B cell (primary cell): ENCODE results near the gene EFCAB10. TPM values are rescaled to one million over a fixed set of nuclear protein-coding genes. Genes with fewer than 3 reads are reported as not detected.
"Not testable (repeated sequence)": the region's sequence is repeated elsewhere in the genome, so short reads cannot be mapped to it uniquely, and the experiment has no call there.

ENCODE experiments used
- ATAC-seq: fragments of 200-7000 bp; cut with Tn5 transposase; one replicate; pipeline ENCODE4 v1.10.0; 2021; ENCODE audit warnings: low read depth, mild to moderate bottlenecking, moderate number of reproducible peaks, moderate library complexity
- CTCF ChIA-PET: fragments of 350-600 bp; sonication (Branson Sonifier 250); formaldehyde crosslinking; loops from one replicate; lab custom pipeline; 2021; ENCODE audit warnings: antibody characterized with exemption, inconsistent platforms; lab: Charles Lee
- POLR2A ChIA-PET: fragments of 350-600 bp; sonication (Branson Sonifier 250); formaldehyde crosslinking; loops from one replicate; lab custom pipeline; 2021; ENCODE audit warnings: antibody characterized with exemption; lab: Charles Lee
- DNase-seq: peaks from one replicate; pipeline ENCODE4 v3.0.0; 2013
- H2AFZ ChIP-seq: 2 replicates; pipeline ENCODE4 v1.6.1; 2012; ENCODE audit warnings: mild to moderate bottlenecking, low read depth, low read length; ENCODE audit not compliant: insufficient read depth, poor library complexity, severe bottlenecking
- H3K27ac ChIP-seq, 2 donors: 1 replicate in 1 of 2; 2 replicates in 1 of 2; pipeline ENCODE4 v1.5.1; 2012 to 2013; ENCODE audit warnings: low read length in 2 of 2, mild to moderate bottlenecking in 2 of 2, moderate library complexity in 1 of 2
- H3K27me3 ChIP-seq, 4 experiments: fragments of 200-600 bp in 1 of 4; sonication (generic) in 1 of 4; replicated peaks in 1 of 4; 1 replicate in 2 of 4; 2 replicates in 2 of 4; pipeline versions ENCODE4 v1.6.1 to v1.7.0; 2013 to 2016; ENCODE audit warnings: low read length in 3 of 4, mild to moderate bottlenecking in 2 of 4, mixed read lengths in 1 of 4, moderate library complexity in 1 of 4; ENCODE audit not compliant: insufficient read depth in 4 of 4, control insufficient read depth in 3 of 4; ENCODE audit errors: control extremely low read depth in 1 of 4
- H3K36me3 ChIP-seq, 2 experiments: replicated peaks in 1 of 2; 1 replicate in 1 of 2; 2 replicates in 1 of 2; pipeline versions ENCODE4 v1.6.1 to v1.7.1; 2013; ENCODE audit warnings: low read length in 1 of 2; ENCODE audit not compliant: insufficient read depth in 2 of 2, control insufficient read depth in 1 of 2; ENCODE audit errors: control extremely low read depth in 1 of 2, extremely low read depth in 1 of 2
- H3K4me1 ChIP-seq, 2 donors: fragments of 200-600 bp in 1 of 2; sonication (generic) in 1 of 2; 1 replicate in 1 of 2; 2 replicates in 1 of 2; pipeline versions ENCODE4 v1.5.1 to v1.6.1; 2013 to 2017; ENCODE audit warnings: low read length in 2 of 2; ENCODE audit not compliant: control insufficient read depth in 2 of 2, insufficient read depth in 2 of 2
- H3K4me2 ChIP-seq: replicated peaks from 2 replicates; pipeline ENCODE3; 2012; ENCODE audit warnings: mild to moderate bottlenecking, low read depth, low read length; ENCODE audit not compliant: poor library complexity, severe bottlenecking
- H3K4me3 ChIP-seq, 5 experiments: fragments of 200-600 bp in 1 of 5; sonication (generic) in 1 of 5; 1 replicate in 3 of 5; 2 replicates in 2 of 5; pipeline versions ENCODE4 v1.5.1 to v1.7.0; 2011 to 2016; ENCODE audit warnings: low read length in 4 of 5, mild to moderate bottlenecking in 4 of 5, low read depth in 2 of 5, control low read depth in 1 of 5, moderate library complexity in 1 of 5; ENCODE audit not compliant: insufficient read depth in 1 of 5; ENCODE audit errors: control extremely low read depth in 1 of 5, extremely low read depth in 1 of 5
- H3K79me2 ChIP-seq: fragments of 200-600 bp; sonication (generic); one replicate; pipeline ENCODE4 v1.6.0; 2016; ENCODE audit warnings: low read length; ENCODE audit not compliant: control insufficient read depth, insufficient read depth
- H3K9ac ChIP-seq: fragments of 200-600 bp; sonication (generic); 2 replicates; pipeline ENCODE4 v1.6.1; 2017; ENCODE audit warnings: mild to moderate bottlenecking, low read length, moderate library complexity
- H3K9me3 ChIP-seq, 3 donors: one replicate each; pipeline versions ENCODE4 v1.6.1 to v1.7.1; 2013; ENCODE audit warnings: low read length in 2 of 3; ENCODE audit not compliant: control insufficient read depth in 2 of 3, insufficient read depth in 1 of 3; ENCODE audit errors: control extremely low read depth in 1 of 3
- H4K20me1 ChIP-seq: 2 replicates; pipeline ENCODE4 v1.6.0; 2012; ENCODE audit warnings: mild to moderate bottlenecking, low read length; ENCODE audit not compliant: insufficient read depth, control insufficient read depth, poor library complexity, severe bottlenecking
- H3K27ac Mint-ChIP-seq: one replicate; pipeline ENCODE4 v1.8.0; 2021; ENCODE audit warnings: mixed read lengths
- H3K27me3 Mint-ChIP-seq: one replicate; pipeline ENCODE4 v1.8.0; 2021; ENCODE audit warnings: mixed read lengths
- H3K4me1 Mint-ChIP-seq: one replicate; pipeline ENCODE4 v1.8.0; 2021; ENCODE audit warnings: mixed read lengths
- H3K4me3 Mint-ChIP-seq: one replicate; pipeline ENCODE4 v1.8.0; 2021; ENCODE audit warnings: mixed read lengths
- H3K9me3 Mint-ChIP-seq: one replicate; pipeline ENCODE4 v1.8.0; 2022; ENCODE audit warnings: mixed read lengths; ENCODE audit not compliant: insufficient read depth
- EZH2 ChIP-seq: IDR thresholded peaks from 2 replicates; pipeline ENCODE4 v1.6.1; 2012; ENCODE audit warnings: borderline replicate concordance, low read depth, mild to moderate bottlenecking, moderate library complexity, low read length; ENCODE audit not compliant: insufficient read depth, poor library complexity, severe bottlenecking
- WGBS: methylation state at CpG from one replicate; pipeline ENCODE4 v1.1.5; 2013; ENCODE audit warnings: missing lambda C conversion rate; ENCODE audit not compliant: insufficient coverage; 5-methylcytosine and 5-hydroxymethylcytosine counted together
- intact Hi-C: fragments of 100-400 bp; cut with micrococcal nuclease; formaldehyde crosslinking; loops from one replicate; pipeline ENCODE4 v1.10.0; 2022
- polyA plus RNA-seq: library from polyadenylated mRNA; depleted of rRNA; stranded (reverse); fragments of >200 nt; gene quantifications from 2 replicates; pipeline ENCODE4 v1.2.3, GENCODE V29; 2012
- total RNA-seq, 2 donors: library from RNA; stranded (reverse); fragments of 120-200 nt in 1 of 2; gene quantifications; 1 replicate in 1 of 2; 2 replicates in 1 of 2; pipeline versions ENCODE4 v1.2.3 to v1.2.4, GENCODE V29; 2013 to 2022
- TF ChIP-seq, protein P1 (sequence below): fragments of 200-600 bp; IDR thresholded peaks from one replicate; pipeline ENCODE4 v1.8.0; 2022; ENCODE audit warnings: antibody characterized with exemption, mild to moderate bottlenecking

EFCAB10 gene
- total and polyA plus RNA-seq, 2 donors (not counting 1 experiment from before 2014, with no cell fraction given): not detected

DNA sequence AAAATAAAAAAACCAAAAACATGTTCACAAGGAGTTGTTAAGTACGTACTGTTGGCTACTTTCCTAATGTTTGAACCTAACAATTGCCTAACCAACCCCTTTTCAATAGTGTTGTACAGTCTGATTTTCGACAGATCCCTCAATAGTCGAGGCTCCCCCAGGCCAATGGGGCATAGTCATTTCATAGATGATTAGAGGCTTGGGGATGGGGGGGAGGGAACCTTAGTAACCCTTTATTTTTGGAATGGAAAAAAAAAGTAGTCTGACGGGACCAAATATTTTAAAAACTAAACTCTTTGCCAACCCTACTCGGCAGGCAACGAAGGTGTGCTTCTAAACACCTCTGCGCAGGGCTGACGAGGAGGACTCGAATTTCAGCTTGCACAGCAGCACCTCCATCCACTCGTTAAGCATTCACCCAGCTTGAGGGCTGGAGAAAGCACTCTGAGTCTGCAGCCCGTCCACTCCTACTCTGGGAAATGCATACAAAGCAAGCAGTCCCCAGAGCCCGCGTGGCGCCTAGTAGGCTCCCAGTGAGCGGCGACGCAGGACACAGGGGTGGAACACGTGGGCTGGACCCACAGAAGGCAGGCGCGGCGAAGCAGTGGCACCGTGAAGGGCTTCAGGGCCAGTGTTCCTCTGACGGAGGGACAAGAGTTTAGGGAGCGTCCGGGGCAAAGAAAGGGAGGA lies 60.1 kb downstream of the EFCAB10 start:
- H3K27me3 ChIP-seq: no peaks in the 10 kb centered on the region
- H3K79me2 ChIP-seq: peaks cover 21% of the 10 kb centered on the region
- POLR2A ChIA-PET: interaction anchor here (4.0 kb wide), 1 partner anchor 11 kb away, joined by 22 read pairs; the partner anchor contains the start of gene RINT1
- no peaks in the 10 kb centered on the region for H4K20me1 ChIP-seq
- no peak overlapping the region for H3K27ac ChIP-seq
- peak overlapping the region; percentile 75 for H3K9ac ChIP-seq
- CTCF ChIA-PET: interaction anchor here (2.1 kb wide), 1 partner anchor 10 kb away, joined by 9 read pairs; the partner anchor contains the start of gene RINT1
- H3K36me3 ChIP-seq: no peaks in the 10 kb centered on the region
- peak overlapping the region; percentile 89 for H3K27ac Mint-ChIP-seq
- H2AFZ ChIP-seq: peak overlapping the region; percentile 85
- intact Hi-C loops: loop anchor here (5.0 kb wide), 2 partner anchors 134 to 504 kb away; partner anchors contain the start of gene SRPK2
- peaks cover 0 to 3% (median 0%) of the 10 kb centered on the region in 3 donors for H3K9me3 ChIP-seq
- peaks cover 13 to 22% of the 10 kb centered on the region in 2 donors for H3K4me1 ChIP-seq
- peak; percentile 15 for ATAC-seq
- peak overlapping the region; percentile 98 for H3K4me3 Mint-ChIP-seq
- peak overlapping the region; percentile 99 for H3K4me2 ChIP-seq
- TF ChIP-seq EZH2: no peak
- TF ChIP-seq, protein P1, sequence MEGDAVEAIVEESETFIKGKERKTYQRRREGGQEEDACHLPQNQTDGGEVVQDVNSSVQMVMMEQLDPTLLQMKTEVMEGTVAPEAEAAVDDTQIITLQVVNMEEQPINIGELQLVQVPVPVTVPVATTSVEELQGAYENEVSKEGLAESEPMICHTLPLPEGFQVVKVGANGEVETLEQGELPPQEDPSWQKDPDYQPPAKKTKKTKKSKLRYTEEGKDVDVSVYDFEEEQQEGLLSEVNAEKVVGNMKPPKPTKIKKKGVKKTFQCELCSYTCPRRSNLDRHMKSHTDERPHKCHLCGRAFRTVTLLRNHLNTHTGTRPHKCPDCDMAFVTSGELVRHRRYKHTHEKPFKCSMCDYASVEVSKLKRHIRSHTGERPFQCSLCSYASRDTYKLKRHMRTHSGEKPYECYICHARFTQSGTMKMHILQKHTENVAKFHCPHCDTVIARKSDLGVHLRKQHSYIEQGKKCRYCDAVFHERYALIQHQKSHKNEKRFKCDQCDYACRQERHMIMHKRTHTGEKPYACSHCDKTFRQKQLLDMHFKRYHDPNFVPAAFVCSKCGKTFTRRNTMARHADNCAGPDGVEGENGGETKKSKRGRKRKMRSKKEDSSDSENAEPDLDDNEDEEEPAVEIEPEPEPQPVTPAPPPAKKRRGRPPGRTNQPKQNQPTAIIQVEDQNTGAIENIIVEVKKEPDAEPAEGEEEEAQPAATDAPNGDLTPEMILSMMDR: no peak
- H3K4me1 Mint-ChIP-seq: peaks cover 23% of the 10 kb centered on the region
- H3K9me3 Mint-ChIP-seq: no peaks in the 10 kb centered on the region
- H3K4me3 ChIP-seq: peak overlapping the region; percentile 3 to 70 (median 59)
- H3K27me3 Mint-ChIP-seq: no peaks in the 10 kb centered on the region
- DNase-seq: no peak
- WGBS: 5% methylated on average over 21 of the region's 25 CpGs

DNA sequence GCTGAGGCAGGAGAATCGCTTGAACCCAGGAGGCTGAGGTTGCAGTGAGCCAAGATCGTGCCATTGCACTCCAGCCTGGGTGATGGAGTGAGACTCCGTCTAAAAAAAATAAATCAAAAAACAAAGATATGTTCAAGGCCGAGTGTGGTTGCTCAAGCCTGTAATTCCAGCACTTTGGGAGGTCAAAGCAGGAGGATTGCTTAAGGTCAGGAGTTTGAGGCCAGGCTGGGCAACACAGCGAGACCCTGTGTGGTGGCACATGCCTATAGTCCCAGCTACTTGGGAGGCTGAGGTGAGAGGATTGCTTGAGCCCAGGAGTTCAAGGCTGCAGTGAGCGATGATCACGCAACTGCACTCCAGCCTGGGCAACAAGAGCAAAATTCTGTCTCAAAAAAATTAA lies 60.7 kb downstream of the EFCAB10 start:
- not testable (repeated sequence) for H3K9me3 Mint-ChIP-seq, ATAC-seq, H3K9me3 ChIP-seq, H3K27me3 ChIP-seq, H3K4me3 ChIP-seq, H3K9ac ChIP-seq, H4K20me1 ChIP-seq, H2AFZ ChIP-seq, H3K36me3 ChIP-seq, DNase-seq, H3K27me3 Mint-ChIP-seq, H3K27ac Mint-ChIP-seq, H3K27ac ChIP-seq, H3K4me3 Mint-ChIP-seq
- Histone ChIP-seq H3K4me2 (peak overlapping the region; percentile 99), H3K79me2 (peaks cover 21% of the 10 kb centered on the region), H3K4me1 (peaks cover 13 to 22% of the 10 kb centered on the region in 2 donors)
- peaks cover 23% of the 10 kb centered on the region for H3K4me1 Mint-ChIP-seq
- intact Hi-C loops: loop anchor here (5.0 kb wide), 2 partner anchors 133 to 503 kb away; partner anchors contain the start of gene SRPK2
- ChIA-PET CTCF (interaction anchor here (2.1 kb wide), 1 partner anchor 11 kb away, joined by 9 read pairs; the partner anchor contains the start of gene RINT1), POLR2A (interaction anchor here (4.0 kb wide), 1 partner anchor 11 kb away, joined by 22 read pairs; the partner anchor contains the start of gene RINT1)
- WGBS: 95% methylated on average over 3 of the region's 7 CpGs
